SK-N-MC (cell line): ENCODE measurements around the gene GDPD5.

Source experiments
- DNase-seq: peaks from one replicate; pipeline ENCODE4 v3.0.0-alpha.2; 2011; ENCODE audit warnings: low read depth, low spot score
- H3K27ac ChIP-seq: fragments of 200-600 bp; sonication (generic); 2 replicates; pipeline ENCODE4 v1.5.1; 2016; ENCODE audit warnings: mixed run types
- H3K36me3 ChIP-seq: fragments of 200-600 bp; sonication (generic); 2 replicates; pipeline ENCODE4 v1.6.1; 2017; ENCODE audit warnings: antibody characterized with exemption, low read length, mixed read lengths; ENCODE audit not compliant: insufficient read depth
- H3K4me3 ChIP-seq: fragments of 200-600 bp; sonication (generic); 2 replicates; pipeline ENCODE4 v1.5.1; 2016
- H3K9ac ChIP-seq: fragments of 200-600 bp; sonication (generic); 2 replicates; pipeline ENCODE4 v1.8.0; 2017; ENCODE audit warnings: mixed run types, mixed read lengths; ENCODE audit not compliant: insufficient read length
- H3K9me3 ChIP-seq: fragments of 200-600 bp; sonication (generic); 2 replicates; pipeline ENCODE4 v1.6.1; 2017; ENCODE audit warnings: low read depth, mild to moderate bottlenecking, antibody characterized with exemption, low read length, moderate library complexity, mixed read lengths
- EZH2 ChIP-seq: fragments of 200-600 bp; sonication (generic); IDR thresholded peaks from one replicate; pipeline ENCODE4 v1.6.1; 2017; ENCODE audit warnings: antibody characterized with exemption
- FOXP2 ChIP-seq: optimal IDR thresholded peaks from 2 replicates; pipeline ENCODE3; 2011; ENCODE audit warnings: mild to moderate bottlenecking, moderate library complexity; ENCODE audit not compliant: insufficient read depth; ENCODE audit errors: extremely low read length, control extremely low read depth
- POLR2AphosphoS5 ChIP-seq: IDR thresholded peaks from 2 replicates; pipeline ENCODE4 v1.6.1; 2012; ENCODE audit warnings: mild to moderate bottlenecking, low read depth, low read length, borderline replicate concordance

The GDPD5 gene

DNA sequence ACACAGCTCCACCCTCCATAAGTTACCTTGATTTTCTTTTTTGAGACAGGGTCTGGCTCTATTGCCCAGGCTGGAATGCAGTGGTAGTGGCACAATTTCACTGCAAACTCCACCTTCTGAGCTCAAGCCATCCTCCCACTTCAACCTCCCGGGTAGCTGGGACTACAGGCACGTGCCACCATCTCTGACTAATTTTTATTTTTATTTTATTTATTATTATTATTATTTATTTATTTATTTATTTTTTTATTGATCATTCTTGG lies 116.9 kb downstream of the GDPD5 start:
- Histone ChIP-seq H3K4me3 (no peak overlapping the region), H3K9me3 (no peaks in the 10 kb centered on the region), H3K9ac (no peak overlapping the region), H3K36me3 (peaks cover 70% of the 10 kb centered on the region), H3K27ac (no peak overlapping the region)
- no peak for TF ChIP-seq FOXP2
- no peak for TF ChIP-seq EZH2
- TF ChIP-seq POLR2AphosphoS5: no peak
- no peak for DNase-seq

DNA sequence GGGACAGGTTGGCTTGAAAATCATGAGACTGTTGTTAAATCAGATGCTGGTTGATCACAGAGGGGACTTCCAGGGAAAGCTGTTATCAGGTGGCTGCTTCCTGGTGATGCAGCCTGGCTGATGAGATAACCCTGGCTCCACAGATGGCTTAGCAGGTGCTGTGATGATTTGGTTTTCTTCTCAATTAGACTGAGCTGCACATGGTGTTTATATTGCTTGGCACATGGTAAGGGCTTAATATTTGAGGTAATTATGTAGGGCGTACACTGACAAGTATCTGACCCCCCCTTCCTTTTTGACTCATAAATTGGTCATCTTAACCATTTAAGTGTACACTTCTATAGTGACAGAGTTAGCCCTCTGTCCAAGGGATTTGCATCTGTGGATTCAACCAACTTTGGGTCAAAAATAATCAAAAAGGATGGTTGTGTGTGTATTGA lies 119.4 kb downstream of the GDPD5 start:
- TF ChIP-seq EZH2: no peak
- no peak; the same call in 1 of the 2 replicates for TF ChIP-seq POLR2AphosphoS5
- H3K4me3 ChIP-seq: no peak overlapping the region
- H3K27ac ChIP-seq: peak overlapping the region; percentile 22
- no peak for DNase-seq
- no peak overlapping the region for H3K9ac ChIP-seq
- peaks cover 73% of the 10 kb centered on the region for H3K36me3 ChIP-seq
- H3K9me3 ChIP-seq: no peaks in the 10 kb centered on the region

- no peaks in the 10 kb centered on the region for H3K9me3 ChIP-seq
- DNase-seq: no peak
- peak overlapping the region; percentile 96 for H3K9ac ChIP-seq
- peaks cover 90% of the 10 kb centered on the region for H3K36me3 ChIP-seq
- no peak for TF ChIP-seq POLR2AphosphoS5
- TF ChIP-seq EZH2: no peak
- no peak for TF ChIP-seq FOXP2
- H3K4me3 ChIP-seq: no peak overlapping the region; the same call in 1 of the 2 replicates
- H3K27ac ChIP-seq: peak overlapping the region; percentile 71
Observed at GRCh38 chr11:75403983-75404658, 121.6 kb downstream of the GDPD5 start.

- peak overlapping the region; percentile 71 for H3K27ac ChIP-seq
- H3K4me3 ChIP-seq: peak overlapping the region; percentile 91
- H3K9me3 ChIP-seq: no peaks in the 10 kb centered on the region
- H3K9ac ChIP-seq: peak overlapping the region; percentile 96
- no peak for TF ChIP-seq EZH2
- no peak for TF ChIP-seq FOXP2
- TF ChIP-seq POLR2AphosphoS5: no peak
- DNase-seq: no peak
- H3K36me3 ChIP-seq: peaks cover 81% of the 10 kb centered on the region
Observed at GRCh38 chr11:75403037-75403436, 122.7 kb downstream of the GDPD5 start.

- Histone ChIP-seq H3K36me3 (peaks cover 75% of the 10 kb centered on the region), H3K9ac (peak overlapping the region; percentile 96), H3K9me3 (no peaks in the 10 kb centered on the region), H3K27ac (peak overlapping the region; percentile 71), H3K4me3 (peak overlapping the region; percentile 91)
- DNase-seq: no peak
- TF ChIP-seq POLR2AphosphoS5: no peak
- TF ChIP-seq FOXP2: no peak
- no peak for TF ChIP-seq EZH2
Observed at GRCh38 chr11:75402002-75402773, 123.6 kb downstream of the GDPD5 start.

GRCh38 chr11:75400146-75400865 lies 125.4 kb downstream of the GDPD5 start:
- peak overlapping the region; percentile 91 for H3K4me3 ChIP-seq
- peaks cover 56% of the 10 kb centered on the region for H3K36me3 ChIP-seq
- H3K9ac ChIP-seq: peak overlapping the region; percentile 96
- no peaks in the 10 kb centered on the region for H3K9me3 ChIP-seq
- peak overlapping the region; percentile 93 for H3K27ac ChIP-seq
- TF ChIP-seq POLR2AphosphoS5 (no peak), EZH2 (no peak), FOXP2 (no peak)
- no peak for DNase-seq

- Histone ChIP-seq H3K9me3 (no peaks in the 10 kb centered on the region), H3K4me3 (peak within 1 kb of the TSS; percentile 91), H3K9ac (peak within 1 kb of the TSS; percentile 96), H3K27ac (peak within 1 kb of the TSS; percentile 93), H3K36me3 (peaks cover 49% of the 10 kb centered on the region)
- DNase-seq: peak; percentile 79
- TF ChIP-seq FOXP2 (no peak), EZH2 (no peak), POLR2AphosphoS5 (peak; percentile 100)
Observed at GRCh38 chr11:75399344-75400145, 126.2 kb downstream of the GDPD5 start, which contains the start of gene RPS3. RPS3 (plus strand) TSS chr11:75399518; CDS start chr11:75399548, 30 bp downstream.
